Fibroblast of skin of left biceps (primary cell): ENCODE data around the gene TTC34.

ENCODE experiments used
- DNase-seq, 2 experiments: peaks; one replicate each; pipeline ENCODE4 v3.0.0-alpha.2; 2013; ENCODE audit warnings: low read depth in 2 of 2

TTC34 gene

DNA sequence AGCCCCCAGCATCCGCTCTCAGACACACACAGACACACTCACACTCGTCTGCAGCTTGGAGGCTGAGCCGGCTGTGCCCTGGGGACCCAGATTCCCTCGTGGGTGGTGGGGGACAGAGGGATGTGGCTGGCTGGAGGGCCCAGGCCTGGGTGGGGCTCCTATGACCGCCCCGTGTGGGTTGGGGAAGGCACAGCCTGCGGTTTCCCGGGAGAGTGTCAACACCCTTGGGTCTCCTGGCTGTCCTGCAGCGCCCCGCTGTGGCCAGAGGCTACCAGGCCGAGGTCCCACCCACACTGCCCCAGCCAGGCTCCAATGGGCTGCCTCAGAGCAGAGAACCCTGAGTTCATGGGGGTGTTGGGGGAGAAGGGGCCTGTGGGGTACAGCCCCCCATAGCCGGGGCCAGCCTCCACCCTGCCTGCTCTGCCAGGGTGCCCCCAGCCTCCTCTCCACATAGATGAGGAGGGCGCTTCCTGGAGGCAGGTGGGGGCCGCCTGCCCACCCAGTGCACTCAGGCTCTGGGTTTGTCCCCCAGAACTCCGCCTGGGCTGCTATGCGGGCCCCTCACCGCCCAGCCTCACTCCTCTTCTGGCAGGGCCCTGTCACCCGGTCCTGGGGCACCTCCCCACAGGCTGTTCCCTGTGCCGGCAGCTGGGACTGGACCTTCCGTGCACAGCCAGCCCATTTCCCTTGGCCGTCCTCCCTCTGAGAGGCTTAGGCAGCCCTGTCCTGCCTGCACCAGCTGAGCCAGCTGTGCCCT is at the start of gene TTC34:
Gene TTC34 (minus strand): TSS at position 159 of the 757 bp plus-strand sequence. CDS start 866 bp downstream, outside the sequence.
- DNase-seq = no peak

DNA sequence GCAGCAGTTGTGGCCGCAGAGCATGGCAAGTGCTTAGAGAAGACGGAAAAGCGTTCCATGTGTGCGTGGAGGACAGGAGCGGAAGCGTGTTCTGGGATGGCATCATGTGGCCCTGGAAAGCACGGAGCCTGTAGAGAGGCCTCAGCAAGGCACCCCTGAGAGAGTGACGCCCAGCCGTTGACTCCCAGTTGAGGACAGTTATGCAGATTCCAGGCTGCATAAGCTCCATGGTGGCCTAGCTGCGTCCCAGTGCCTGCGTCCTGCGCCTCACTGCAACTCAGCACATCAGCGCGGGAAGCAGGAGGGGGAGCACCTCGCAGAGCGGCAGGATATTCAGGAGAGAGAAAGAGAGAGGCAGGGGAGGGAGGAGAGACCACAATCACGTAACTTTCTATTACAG is 49.0 kb upstream of the TTC34 start:
- DNase-seq = no peak

DNA sequence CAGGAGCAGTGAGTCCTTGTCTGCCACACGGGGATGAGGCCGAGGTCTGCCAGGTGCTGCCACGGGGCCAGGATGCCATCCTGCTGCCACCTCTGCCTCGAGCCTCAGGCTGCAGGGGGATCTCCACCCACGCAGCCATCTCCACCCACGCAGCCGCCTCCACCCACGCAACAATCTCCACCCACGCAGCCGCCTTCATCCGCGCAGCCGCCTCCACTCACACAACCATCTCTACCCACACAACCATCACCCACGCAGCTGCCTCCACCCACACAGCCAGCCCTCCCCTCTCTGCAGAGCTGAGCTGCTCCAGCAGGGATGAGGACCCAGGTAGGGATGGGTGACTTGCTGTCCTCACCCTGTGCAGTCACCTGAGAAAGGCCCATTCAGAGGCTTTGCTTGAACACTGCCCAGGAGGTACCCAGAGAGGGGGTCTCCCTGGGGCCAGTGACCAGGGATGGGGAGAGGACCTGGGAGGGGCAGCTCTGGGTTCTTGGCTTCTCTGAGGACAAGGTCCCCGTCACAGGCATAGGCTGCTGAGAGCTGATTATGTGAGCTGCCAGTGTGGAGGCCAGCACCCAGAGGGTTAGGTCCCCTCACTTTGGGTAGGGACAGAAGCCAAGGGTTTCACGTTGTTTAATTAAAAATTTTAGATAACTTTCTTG is 46.6 kb upstream of the TTC34 start:
- no peak for DNase-seq

- no peak for DNase-seq
Measured at GRCh38 chr1:2847086-2847985, 45.8 kb upstream of the TTC34 start.

GRCh38 chr1:2845869-2846268 is 44.4 kb upstream of the TTC34 start:
- DNase-seq = no peak

GRCh38 chr1:2840036-2840809 is 38.7 kb upstream of the TTC34 start:
- DNase-seq = no peak

DNA sequence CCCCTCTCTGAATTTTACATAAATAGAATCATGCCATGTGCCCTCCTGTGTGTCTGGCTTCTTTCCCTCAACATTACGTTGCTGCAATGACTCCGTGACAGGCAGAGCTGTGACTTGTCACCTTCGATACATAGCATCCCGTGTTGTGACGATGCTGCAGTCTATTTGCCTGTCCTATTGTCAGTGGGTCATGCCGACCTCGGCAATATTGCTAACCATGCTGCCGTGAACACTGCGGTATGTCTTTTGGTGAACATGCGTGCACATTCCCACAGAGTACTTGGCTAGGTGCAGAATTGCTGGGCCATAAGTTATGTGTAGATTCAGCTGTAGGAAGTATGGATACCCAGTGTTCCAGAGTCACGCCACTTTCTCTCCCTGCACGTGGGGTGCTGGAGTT is 36.3 kb upstream of the TTC34 start:
- no peak for DNase-seq

GRCh38 chr1:2837316-2837715 is 35.8 kb upstream of the TTC34 start:
- DNase-seq = no peak

DNA sequence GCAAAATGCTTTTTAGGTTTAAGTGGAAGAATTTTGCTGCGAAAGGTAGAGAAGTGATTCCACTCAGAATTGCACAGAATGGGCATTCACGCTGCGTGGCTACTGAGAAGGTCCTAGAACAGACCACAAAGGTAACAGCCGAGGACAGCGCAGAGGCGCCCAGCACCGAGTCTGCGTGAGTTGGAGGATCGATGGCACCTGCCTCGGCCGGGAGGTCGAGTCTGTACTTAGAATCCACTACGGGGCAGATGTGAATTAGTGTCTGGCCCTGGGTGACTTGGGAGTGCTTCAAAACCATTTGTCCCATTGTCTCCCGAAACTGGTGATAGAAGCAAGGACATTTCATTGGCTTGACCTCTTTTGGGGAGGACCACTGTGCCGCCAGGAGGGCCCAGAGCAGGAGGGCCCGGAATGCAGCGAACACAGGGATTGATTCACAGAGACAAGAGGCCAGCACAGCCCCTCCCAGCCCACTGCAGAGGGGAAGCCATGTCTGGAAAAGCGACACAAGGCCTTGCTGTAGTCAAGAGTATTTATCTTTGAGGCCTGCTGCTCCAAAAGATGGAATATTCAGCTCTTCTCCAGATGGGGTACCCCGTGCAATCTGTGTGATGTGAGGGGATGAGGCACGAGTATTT is 35.0 kb upstream of the TTC34 start:
- no peak for DNase-seq

DNA sequence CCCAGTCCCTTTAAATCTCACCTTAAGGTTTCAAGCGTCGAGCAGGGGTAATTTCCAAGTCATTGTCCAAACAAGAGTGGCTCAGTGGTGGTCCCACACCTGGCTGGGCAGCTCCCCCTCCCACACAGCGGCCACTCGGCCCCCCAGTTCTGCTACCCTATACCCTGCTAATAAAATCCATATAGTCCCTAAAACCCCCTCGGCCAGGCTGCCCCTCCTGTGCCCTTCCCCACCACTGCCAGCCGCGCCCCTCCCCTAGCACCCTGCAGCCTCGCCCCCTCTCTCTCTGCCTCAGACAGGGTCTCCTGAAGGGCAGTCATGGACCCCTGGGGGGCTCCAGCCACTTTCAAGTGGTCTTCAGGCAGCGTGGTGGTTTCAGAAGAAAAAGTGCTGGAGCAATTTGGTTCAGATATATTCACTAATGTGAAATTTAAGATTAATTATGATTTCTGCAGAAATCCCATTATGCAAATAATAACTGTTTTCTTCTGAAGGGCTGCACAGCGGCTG is 34.2 kb upstream of the TTC34 start:
- no peak for DNase-seq

DNA sequence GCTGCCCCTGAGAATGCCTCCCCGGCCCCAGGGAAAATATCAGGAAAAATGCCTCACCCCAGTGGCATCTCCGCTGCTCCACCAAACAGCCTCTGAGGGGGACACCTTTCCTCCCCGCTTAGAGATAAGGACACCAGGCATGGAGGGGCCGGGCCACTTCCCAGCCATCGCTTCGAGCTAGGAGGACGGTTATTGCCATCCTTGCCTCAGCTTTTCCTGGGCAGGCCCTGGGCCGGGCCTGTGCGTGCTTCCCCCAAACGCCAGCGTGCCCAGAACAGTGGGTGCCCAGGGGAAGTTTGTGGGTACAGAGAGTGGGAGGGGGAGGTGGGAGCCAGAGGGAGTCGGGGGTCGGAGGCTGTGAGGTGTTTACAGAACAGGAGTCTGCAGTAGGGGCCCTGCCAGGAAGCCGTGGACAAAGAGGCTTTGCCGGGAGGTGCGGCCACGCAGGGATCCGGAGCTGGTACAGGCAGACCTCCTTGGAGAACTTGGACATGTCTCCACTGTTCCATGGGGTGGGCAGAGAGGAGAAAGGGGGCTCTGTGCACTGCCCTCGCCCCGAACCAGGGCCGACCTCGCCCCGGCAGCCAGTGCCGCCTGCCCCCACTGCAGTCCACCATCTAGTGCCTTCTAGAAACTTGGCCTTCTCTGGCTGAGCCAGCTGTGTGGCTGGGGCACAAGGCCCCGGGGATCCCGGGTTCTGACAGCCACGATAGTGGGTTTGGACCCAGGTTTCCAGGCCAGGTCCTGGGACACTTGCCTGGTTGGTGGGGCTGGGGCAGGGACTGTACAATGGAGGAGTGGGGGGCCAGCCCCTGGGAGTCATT is 33.5 kb upstream of the TTC34 start:
- DNase-seq = no peak

- DNase-seq = no peak
Measured at GRCh38 chr1:2834146-2834475, 32.6 kb upstream of the TTC34 start.

DNA sequence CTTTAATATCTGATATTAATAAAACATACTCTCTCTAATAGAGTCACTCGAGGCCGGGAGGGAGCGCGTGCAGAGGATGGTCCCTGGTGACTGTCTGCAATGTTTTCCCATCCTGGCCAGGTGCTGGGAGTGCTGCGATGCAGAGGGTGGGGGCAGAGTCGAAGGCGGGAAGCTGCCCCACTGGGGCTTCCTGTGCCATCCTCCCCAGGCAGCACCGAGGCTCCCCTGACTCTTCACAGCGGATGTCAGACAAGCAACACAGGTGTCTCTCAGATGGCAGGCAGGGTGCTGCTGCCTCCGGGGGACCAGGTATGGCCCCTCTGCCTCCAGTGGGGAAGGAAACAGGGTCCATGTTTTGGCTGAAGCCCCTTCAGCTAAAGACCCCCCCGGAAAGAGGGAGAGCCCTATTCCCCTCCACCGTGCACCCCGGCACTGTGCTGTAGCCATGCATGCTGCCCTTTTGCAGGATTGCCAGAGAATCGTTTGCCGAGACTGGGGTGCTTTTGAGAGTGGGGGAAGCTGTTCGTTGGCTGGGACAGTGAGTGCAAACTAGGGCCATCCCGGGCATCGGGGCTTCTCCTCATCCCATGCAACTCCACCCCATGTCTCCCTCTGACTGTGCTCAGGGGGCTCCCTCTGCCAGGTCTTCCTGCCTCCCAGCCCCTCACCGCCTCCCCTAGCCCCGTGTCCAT is 32.1 kb upstream of the TTC34 start:
- no peak for DNase-seq

DNA sequence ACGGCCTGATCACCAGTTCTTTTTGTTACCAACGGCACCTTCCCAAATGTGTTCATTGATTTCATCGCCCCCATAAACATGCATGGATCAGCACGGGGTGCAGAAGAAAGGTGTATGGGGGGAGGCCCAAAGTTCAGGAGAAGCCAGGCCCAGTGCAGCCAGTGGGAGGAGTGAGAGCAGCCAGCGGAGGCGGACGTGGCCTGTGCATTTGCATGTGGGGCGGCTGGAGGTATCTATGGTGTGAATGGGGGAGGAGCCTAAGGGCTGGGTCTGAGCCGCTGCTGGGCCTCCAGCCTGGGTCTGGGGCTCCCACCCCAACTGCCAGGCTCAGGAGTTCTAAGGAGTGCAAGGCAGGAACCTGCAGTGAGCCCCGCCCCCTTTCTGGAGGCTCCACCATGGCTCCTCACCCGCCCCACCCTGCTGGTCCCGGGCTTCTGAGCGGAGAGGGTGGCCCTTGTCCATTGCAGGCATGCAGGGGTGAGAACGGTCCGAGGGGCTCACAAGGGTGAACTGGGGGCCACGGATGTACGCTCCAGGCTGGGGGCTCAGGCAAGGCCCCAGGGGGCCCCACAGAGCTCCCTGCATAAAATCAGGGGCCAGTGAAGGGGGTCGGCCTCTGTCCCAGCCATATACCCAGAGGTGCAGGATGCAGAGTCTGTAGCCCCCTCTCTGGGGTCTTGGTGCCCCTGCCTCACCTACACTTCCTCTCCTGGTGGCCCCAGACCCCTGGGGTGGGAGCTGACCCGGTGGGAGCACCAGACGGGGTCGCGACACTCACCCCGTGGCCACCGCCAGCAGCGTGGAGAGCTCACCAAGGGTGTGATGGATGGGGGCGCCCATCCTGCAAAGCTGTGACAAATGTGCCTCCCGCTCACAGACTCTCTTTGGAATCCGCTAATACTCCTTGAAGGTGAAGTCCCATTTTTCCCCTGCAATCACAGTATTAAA is 31.3 kb upstream of the TTC34 start:
- DNase-seq = no peak

DNA sequence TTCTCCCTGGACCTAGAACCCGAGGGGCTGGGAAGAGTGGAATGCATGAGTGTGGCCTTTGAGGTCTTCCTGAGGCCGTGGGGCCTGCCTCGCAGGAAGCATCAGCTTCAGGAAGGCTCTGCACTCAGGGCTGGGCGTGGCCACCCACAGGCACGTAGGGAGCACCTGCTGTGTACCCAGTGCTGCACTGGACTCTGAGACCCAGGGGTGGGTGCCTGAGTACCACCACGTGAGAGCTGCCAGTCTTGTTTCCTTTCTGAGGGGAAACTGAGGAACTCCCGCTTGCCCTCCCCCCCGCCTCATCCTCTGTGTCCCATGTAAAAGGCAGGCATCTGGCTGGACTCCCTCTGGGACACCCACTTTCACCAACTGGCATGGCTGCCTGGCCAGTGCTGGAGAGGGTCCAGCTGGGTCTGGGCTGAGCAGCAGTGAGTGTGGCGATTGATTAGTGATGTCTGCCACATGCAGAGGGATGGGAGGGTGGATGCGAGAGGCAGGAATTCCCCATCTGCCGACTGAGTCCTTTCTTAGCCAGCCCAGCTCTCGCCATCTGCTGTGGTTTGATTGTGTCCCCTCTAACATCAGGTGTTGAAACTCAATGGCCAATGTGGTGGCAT is 30.2 kb upstream of the TTC34 start:
- DNase-seq = no peak

GRCh38 chr1:2830761-2831425 is 29.4 kb upstream of the TTC34 start:
- no peak for DNase-seq

- DNase-seq = no peak
Measured at GRCh38 chr1:2829846-2830615, 28.5 kb upstream of the TTC34 start.
